Measurements from ENCODE around the gene FBXO3. TPM values are rescaled to one million over a fixed set of nuclear protein-coding genes. Genes with fewer than 3 reads are reported as not detected.

Gene FBXO3
- 18.6 and 20.2 TPM in 2 replicates for total RNA-seq

DNA sequence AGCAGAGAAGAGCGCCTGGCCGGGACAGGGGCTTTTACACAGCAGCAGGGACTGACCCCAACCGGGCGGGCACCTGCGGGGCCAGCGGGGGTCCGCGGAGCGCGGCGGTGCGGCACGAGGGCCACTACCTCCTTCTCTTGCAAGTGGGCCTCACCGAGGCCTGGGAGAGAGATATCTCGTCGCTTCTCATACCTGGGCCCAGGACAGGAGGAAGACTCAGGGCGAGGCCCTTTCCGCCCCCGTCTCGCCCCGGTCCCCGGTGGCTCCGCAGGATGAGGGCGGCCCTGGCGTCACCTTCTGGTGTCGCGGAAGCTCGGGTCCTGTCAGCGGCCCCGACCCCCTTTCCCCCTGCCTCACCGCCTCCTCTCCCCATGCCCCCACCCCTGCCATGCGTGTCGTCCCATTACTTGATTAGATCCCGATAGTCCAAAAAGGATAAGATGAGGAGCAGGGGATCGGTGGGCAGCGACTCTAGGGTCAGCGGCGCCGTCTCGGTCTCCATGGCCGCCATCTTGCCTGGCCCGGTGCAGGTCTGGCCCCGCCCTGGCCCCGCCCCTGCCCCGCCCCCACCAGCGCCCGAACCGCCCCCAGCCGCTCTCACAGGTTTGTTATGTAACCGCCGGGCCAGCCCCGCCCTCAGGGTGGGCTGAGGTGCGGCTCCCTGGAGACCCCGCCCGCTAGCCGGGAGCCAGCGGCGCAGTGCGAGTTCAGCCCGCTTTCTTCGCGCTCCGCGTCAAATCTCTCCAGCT is at the start of gene FBXO3:
Gene FBXO3 (minus strand): TSS at position 534 of the 749 bp plus-strand sequence. CDS start 23 bp downstream, at position 511.

DNA sequence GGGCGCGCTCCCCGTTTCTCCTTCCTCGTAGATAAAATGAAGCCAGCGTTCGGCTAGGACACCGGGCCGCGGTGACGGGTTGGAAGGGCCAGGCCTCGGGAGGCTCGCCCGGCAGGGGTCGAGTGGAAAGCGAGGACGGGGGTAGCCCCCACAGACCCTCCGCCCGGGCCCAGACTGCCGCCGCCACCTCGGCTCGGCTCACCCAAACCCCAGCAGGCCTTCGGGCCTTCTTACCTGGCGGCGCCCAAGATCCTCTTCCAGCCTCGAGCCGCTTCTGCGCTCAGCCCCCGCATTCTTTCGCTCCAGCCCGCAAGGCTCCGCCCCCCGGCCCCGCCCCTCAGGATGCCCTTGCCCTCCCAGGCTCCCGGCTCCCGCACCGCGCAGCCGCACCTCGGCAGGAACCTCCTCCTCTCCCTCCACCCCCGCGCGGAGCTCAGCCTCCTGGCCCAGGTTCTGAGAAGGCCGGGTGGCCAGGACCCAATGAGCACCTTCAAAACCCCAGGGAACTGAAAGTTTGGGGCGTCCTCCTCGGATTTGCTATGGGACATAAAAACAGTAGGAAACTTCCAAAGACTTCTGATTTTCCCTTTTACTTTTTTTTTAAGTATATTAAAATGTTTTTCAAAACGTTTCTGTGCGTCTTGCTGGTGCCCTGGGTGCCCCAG is 38.0 kb downstream of the FBXO3 start, which contains the start of gene CD59:
Gene CD59 (minus strand): TSS at position 276 of the 665 bp plus-strand sequence. CDS start 13,978 bp downstream, outside the sequence.

DNA sequence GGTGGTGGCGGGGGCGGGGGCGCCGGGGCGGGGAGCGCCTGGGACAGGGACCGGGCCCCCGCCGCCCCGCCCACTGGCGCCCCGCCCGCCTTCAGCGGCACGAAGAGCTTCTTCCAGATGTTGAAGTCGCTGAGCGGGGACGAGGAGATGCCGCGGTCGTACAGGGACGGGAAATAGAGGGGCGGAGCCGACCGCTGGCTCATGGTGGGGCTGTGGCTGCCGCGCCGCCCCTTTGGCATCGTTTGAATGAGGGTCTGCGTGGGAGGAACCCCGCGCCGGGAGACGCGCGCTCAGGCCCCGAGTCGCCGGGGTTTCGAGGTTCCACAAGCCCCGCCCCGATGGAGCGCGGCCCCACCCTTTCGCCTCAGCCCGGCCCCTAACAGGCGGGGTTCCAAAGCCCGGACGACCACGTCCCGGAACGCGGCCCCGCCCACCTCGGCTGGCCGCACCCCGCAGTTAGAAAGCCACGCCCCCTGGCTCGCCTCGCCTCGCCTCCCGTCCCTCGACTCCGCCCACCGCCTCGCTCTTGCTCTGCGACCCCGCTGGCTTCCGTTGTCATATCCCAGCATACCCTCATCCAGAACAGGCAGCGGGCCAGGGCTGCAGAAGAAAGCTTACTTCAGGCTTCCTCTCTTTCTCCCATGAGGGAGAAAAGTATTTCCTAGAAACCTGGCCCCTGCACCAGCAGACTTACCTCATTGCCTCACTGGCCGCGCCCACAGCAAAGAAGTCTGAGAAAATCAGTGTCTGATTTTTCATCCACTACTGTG is 73.6 kb downstream of the FBXO3 start, which contains the start of gene C11orf91:
Gene C11orf91 (minus strand): TSS at position 325 of the 770 bp plus-strand sequence. CDS start 86 bp downstream, at position 239.

Other genes with a start within 250 kb of the FBXO3 start
- gene C11orf91, start 73.7 kb downstream of the FBXO3 start, total RNA-seq, result 0.13 TPM in 1 of 2 replicates, not detected in the other
- gene CD59, start 38.1 kb downstream of the FBXO3 start, total RNA-seq, result 221 and 454 TPM in 2 replicates
- 0.51 and 1.1 TPM in 2 replicates for gene LMO2, start 117.6 kb upstream of the FBXO3 start, total RNA-seq